Breast epithelium (tissue), 4 donors: ENCODE results near the gene BBS9. TPM values are rescaled to one million over a fixed set of nuclear protein-coding genes. Genes with fewer than 3 reads are reported as not detected.

Experiments used
- DNase-seq, 2 donors: peaks; one replicate each; pipeline ENCODE4 v3.0.0-alpha.2; 2019; ENCODE audit warnings: low spot score in 2 of 2
- H3K27ac ChIP-seq, 2 donors: fragments of 200-600 bp; sonication (generic) in 1 of 2; one replicate each; pipeline ENCODE4 v1.5.1; 2016 to 2019; ENCODE audit warnings: mild to moderate bottlenecking in 1 of 2
- H3K27me3 ChIP-seq, 2 donors: fragments of 200-600 bp; sonication (generic) in 1 of 2; one replicate each; pipeline versions ENCODE4 v1.5.1 to v1.6.0; 2017 to 2019; ENCODE audit warnings: control low read depth in 1 of 2, mild to moderate bottlenecking in 1 of 2
- H3K36me3 ChIP-seq: fragments of 200-600 bp; one replicate; pipeline ENCODE4 v1.5.1; 2019
- H3K4me1 ChIP-seq, 2 donors: fragments of 200-600 bp; sonication (generic); one replicate each; pipeline ENCODE4 v1.5.1; 2016 to 2019; ENCODE audit warnings: control low read depth in 1 of 2
- H3K4me3 ChIP-seq, 3 donors: fragments of 200-600 bp; sonication (generic); 1 replicate in 2 of 3; 2 replicates in 1 of 3; pipeline ENCODE4 v1.5.1; 2016 to 2019; ENCODE audit warnings: mild to moderate bottlenecking in 3 of 3, moderate library complexity in 2 of 3
- H3K9me3 ChIP-seq, 2 donors: fragments of 200-600 bp; sonication (generic) in 1 of 2; one replicate each; pipeline ENCODE4 v1.5.1; 2016 to 2019; ENCODE audit warnings: control low read depth in 1 of 2
- CTCF ChIP-seq, 3 donors: fragments of 450-650 bp; IDR thresholded peaks; one replicate each; pipeline ENCODE4 v1.5.1; 2016 to 2017; ENCODE audit warnings: antibody characterized with exemption in 3 of 3, mild to moderate bottlenecking in 3 of 3, moderate library complexity in 3 of 3
- POLR2A ChIP-seq: fragments of 450-650 bp; IDR thresholded peaks from one replicate; pipeline ENCODE4 v1.6.1; 2016; ENCODE audit warnings: antibody characterized with exemption, mild to moderate bottlenecking, moderate library complexity
- POLR2AphosphoS5 ChIP-seq, 3 donors: sonication (generic); formaldehyde crosslinking; IDR thresholded peaks; one replicate each; pipeline ENCODE4 v1.6.1; 2017; ENCODE audit warnings: antibody characterized with exemption in 3 of 3
- intact Hi-C: fragments of 100-400 bp; cut with DNase I; formaldehyde crosslinking; loops from one replicate; pipeline ENCODE4 v1.15.1; 2023; ENCODE audit warnings: low total_unique reads
- total RNA-seq, 3 donors: library from RNA; depleted of rRNA; stranded (reverse); fragments of >200 nt; gene quantifications; one replicate each; pipeline ENCODE4 v1.1.0, GENCODE V29; 2016

The BBS9 gene
- total RNA-seq, 3 donors from 2014 or later: 27.4 to 49.5 (median 43.6) TPM

- Histone ChIP-seq H3K4me3 (no peak overlapping the region), H3K27ac (no peak overlapping the region), H3K9me3 (no peaks in the 10 kb centered on the region), H3K27me3 (no peaks in the 10 kb centered on the region), H3K4me1 (no peaks in the 10 kb centered on the region), H3K36me3 (no peaks in the 10 kb centered on the region)
- no peak for DNase-seq
- TF ChIP-seq POLR2AphosphoS5 (IDR thresholded peaks at IDR 0.05) (no peak), CTCF (IDR thresholded peaks at IDR 0.05) (no peak), POLR2A (no peak)
- intact Hi-C loops: no loop called here
Observed at GRCh38 chr7:33356336-33356735, 227.0 kb downstream of the BBS9 start.

GRCh38 chr7:33357846-33358245 lies 228.5 kb downstream of the BBS9 start:
- Histone ChIP-seq H3K9me3 (no peaks in the 10 kb centered on the region), H3K4me3 (no peak overlapping the region), H3K4me1 (no peaks in the 10 kb centered on the region), H3K36me3 (no peaks in the 10 kb centered on the region), H3K27ac (no peak overlapping the region), H3K27me3 (no peaks in the 10 kb centered on the region)
- no peak for TF ChIP-seq POLR2A
- TF ChIP-seq POLR2AphosphoS5 (IDR thresholded peaks at IDR 0.05): no peak
- no peak for TF ChIP-seq CTCF (IDR thresholded peaks at IDR 0.05)
- intact Hi-C loops: no loop called here
- no peak for DNase-seq

GRCh38 chr7:33369888-33370287 lies 240.5 kb downstream of the BBS9 start:
- intact Hi-C loops: no loop called here
- Histone ChIP-seq H3K9me3 (no peaks in the 10 kb centered on the region), H3K27ac (no peak overlapping the region), H3K36me3 (no peaks in the 10 kb centered on the region), H3K4me1 (no peaks in the 10 kb centered on the region), H3K27me3 (no peaks in the 10 kb centered on the region), H3K4me3 (no peak overlapping the region)
- no peak for TF ChIP-seq POLR2A
- TF ChIP-seq POLR2AphosphoS5 (IDR thresholded peaks at IDR 0.05): no peak
- no peak for TF ChIP-seq CTCF (IDR thresholded peaks at IDR 0.05)
- no peak for DNase-seq

GRCh38 chr7:33373195-33373594 lies 243.8 kb downstream of the BBS9 start:
- DNase-seq: no peak
- Histone ChIP-seq H3K36me3 (no peaks in the 10 kb centered on the region), H3K9me3 (no peaks in the 10 kb centered on the region), H3K27ac (no peak overlapping the region), H3K4me1 (no peaks in the 10 kb centered on the region), H3K27me3 (no peaks in the 10 kb centered on the region), H3K4me3 (no peak overlapping the region)
- intact Hi-C loops: no loop called here
- no peak for TF ChIP-seq POLR2A
- TF ChIP-seq CTCF (IDR thresholded peaks at IDR 0.05): no peak
- TF ChIP-seq POLR2AphosphoS5 (IDR thresholded peaks at IDR 0.05): no peak

GRCh38 chr7:33379891-33380525 lies 250.6 kb downstream of the BBS9 start:
- TF ChIP-seq CTCF (IDR thresholded peaks at IDR 0.05) (no peak), POLR2A (no peak), POLR2AphosphoS5 (IDR thresholded peaks at IDR 0.05) (no peak)
- no peaks in the 10 kb centered on the region for H3K4me1 ChIP-seq
- DNase-seq: no peak
- no peak overlapping the region for H3K27ac ChIP-seq
- no peak overlapping the region for H3K4me3 ChIP-seq
- no peaks in the 10 kb centered on the region for H3K27me3 ChIP-seq
- H3K9me3 ChIP-seq: no peaks in the 10 kb centered on the region
- H3K36me3 ChIP-seq: no peaks in the 10 kb centered on the region
- intact Hi-C loops: no loop called here
